HG02678 (cell line): ENCODE results near the gene ABCD2.
"Not testable (repeated sequence)": the region's sequence is repeated elsewhere in the genome, so short reads cannot be mapped to it uniquely, and the experiment has no call there.

Experiments used
- ATAC-seq: cut with Tn5 transposase; IDR thresholded peaks from one replicate; pipeline ENCODE4 v1.9.1; 2021; ENCODE audit warnings: mild to moderate bottlenecking, moderate library complexity; ENCODE audit not compliant: unreplicated experiment

Gene ABCD2

DNA sequence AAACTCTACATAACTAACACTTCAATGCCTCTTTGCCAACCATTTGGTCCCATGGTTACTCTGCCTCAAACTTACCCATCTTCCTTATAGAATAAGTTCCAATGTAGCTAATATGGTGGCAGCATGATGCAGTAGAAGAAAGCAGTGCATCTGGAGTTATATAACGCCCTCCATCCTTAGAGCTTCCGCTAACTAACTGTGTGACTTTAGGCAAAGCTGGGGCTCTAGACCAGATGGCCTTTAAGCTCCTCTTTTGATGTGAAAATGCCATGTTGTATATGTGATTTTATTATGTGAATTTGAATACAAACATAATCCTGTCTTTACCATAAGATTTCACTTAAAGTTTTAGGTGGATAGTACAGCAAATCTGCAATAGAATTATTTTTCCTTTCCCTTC lies 6.1 kb downstream of the ABCD2 start:
- ATAC-seq = no peak

DNA sequence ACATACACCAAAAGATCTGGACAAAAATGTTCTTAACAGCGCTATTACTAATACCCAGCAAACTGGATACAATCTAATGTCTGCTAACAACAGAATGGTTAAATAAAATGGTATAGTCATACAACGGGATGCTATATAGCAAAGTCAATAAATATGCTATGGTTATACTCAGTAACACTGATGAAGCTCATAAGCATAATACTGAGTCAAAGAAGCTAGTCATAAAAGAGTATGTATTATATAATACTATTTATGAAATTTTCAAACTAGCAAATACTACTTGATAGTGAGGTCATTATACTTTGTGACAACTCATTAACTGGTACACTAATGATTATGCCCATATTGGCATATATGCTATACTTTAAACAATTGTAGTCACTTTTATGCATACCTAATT lies 7.4 kb downstream of the ABCD2 start:
- ATAC-seq = no peak

DNA sequence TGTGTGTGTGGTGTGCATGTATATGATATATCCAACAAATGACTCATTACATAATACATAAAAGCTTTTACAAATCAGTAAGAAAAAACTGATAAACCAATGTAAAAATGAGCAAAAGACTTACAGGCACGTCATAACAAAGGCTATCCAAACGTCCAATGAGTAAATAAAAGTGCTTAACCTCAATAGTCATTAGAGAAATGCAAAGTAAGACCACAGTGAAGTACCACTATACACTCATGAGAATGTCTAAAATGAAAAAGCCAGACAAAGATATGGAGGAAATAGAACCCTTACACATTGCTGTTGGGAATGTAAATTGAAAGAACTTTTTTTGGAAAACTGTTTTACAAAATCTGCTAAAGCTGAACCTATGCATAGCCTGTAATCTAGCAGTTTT lies 7.8 kb downstream of the ABCD2 start:
- no peak for ATAC-seq

GRCh38 chr12:39610436-39611025 lies 9.1 kb downstream of the ABCD2 start:
- ATAC-seq = no peak

DNA sequence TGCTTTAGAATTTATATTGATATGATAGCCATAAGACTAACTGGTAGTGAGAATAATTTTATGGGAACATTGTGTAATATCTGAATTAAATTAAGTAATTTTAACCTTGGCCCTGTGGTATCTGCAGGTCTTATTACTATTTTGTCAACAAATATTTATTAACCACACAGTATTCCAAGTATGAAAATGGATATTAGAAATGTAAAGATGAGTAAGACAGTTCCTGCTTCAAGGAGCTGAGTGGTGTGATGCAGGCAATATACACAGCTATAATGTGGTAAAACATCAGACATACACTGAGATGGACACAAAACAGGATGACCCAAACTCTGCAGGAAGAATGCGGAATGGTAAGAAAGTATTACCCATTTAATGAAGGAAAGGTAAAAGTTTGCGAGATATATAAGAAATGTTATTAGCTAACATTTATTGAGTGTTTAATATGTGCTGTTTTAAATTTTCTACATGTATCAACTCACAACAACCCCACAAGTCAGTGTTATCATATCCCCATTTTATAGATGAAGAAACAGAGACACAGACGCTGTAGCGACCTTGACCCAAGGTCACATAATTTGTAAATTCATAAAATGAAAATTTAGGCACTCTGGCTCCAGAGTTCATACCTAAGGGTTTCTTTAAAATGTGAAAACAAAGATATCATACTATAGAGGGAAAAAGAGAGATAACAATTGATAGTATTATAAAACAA lies 12.7 kb downstream of the ABCD2 start:
- ATAC-seq = no peak

GRCh38 chr12:39605996-39606395 lies 13.6 kb downstream of the ABCD2 start:
- ATAC-seq = no peak

DNA sequence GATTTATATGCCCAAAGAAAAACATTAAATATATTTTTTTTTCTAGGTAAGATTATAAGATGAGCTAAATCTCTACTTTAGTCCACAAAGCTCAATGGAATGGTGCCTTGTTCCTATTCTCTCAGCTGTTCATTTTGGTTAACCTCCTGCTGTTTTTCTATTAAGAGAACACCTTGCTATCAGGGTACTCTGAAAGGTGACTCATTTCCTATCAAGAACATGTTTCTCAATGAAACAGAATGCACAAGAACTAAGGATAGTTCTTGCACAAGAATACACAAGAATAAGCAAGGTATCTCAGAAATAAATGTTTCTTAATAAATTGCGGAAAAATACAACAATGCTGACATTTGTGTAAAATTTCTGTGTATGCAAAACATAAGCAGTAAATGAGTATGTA lies 14.1 kb downstream of the ABCD2 start:
- ATAC-seq = no peak

GRCh38 chr12:39603065-39603464 lies 16.5 kb downstream of the ABCD2 start:
- ATAC-seq = no peak

- not testable (repeated sequence) for ATAC-seq
Measured at GRCh38 chr12:39601951-39602350, 17.7 kb downstream of the ABCD2 start.

DNA sequence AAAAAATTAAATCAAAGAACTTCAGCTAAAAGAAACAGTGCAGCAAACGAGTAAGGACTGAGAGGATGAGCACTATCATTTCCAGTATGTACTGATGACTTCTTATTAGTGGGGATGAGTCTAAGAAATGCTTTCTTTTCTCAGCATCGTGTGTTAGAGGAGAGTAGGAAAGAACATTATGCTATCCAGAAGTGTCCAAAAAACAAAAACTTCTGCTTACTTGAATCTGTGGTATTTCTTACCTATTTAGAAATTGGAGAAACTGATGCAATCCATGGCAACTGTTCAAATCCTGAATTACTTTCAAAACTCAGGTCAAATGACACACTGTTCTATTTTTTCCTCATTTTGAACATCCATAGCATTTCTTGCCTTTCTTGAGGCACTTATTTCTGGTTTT lies 23.7 kb downstream of the ABCD2 start:
- ATAC-seq = no peak

DNA sequence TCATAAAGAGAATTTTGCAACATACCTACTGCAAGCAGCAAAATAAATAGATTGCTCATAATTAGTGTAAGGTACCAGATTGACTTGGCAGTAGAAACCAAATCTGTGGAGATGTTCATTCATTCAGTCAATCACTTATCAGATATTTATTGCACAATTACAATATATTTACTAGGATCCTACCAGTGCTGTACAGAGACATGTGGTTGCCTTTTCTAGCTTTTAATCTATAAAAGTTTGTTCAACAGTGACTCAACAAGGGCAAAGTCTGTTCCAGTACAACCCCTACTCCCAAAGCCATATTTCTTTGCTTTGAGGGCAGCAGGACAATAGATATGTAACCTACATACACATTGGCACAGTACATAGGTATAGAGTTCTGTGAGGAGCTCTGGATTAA lies 27.3 kb downstream of the ABCD2 start:
- no peak for ATAC-seq

- ATAC-seq = no peak
Measured at GRCh38 chr12:39588348-39588747, 31.3 kb downstream of the ABCD2 start.

GRCh38 chr12:39587225-39587624 lies 32.4 kb downstream of the ABCD2 start:
- ATAC-seq = peak; percentile 83

DNA sequence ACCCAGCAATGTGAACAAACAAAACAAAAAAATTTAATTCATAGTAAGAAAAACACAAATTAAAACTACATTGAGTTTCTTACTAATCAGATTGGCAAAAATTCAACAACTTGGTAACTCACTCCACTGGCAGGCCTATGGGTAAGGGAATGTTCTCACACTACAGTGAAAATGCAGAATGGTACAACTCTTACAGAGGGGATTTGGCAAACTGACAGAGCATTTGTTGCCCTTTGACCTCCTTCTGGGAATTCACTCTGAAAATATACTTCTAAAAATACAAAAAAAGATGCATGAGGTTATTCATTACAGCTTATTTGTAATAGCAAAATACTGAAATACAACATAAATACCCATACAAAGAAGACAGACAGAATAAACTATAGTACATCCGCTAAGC lies 32.8 kb downstream of the ABCD2 start:
- ATAC-seq = no peak

DNA sequence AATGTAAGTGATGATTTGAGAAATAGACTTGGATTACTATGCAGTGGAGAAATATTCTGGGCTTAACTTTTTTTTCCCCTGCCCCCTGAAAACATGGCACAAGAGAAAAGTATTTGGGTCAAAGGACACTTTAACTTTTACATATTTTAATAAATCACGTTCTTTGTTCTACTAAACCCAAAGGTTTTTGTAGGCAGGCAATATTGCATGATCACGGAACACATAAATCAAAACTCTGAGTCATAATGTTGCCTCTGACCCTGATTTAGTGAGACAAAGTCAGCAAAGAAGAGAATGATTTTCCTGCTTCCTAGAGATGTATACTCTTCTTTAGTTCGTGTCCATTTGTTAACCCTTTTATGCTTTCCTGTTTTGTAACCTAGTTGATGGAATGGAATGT lies 38.0 kb downstream of the ABCD2 start:
- no peak for ATAC-seq

- no peak for ATAC-seq
Measured at GRCh38 chr12:39575498-39575875, 44.1 kb downstream of the ABCD2 start.

DNA sequence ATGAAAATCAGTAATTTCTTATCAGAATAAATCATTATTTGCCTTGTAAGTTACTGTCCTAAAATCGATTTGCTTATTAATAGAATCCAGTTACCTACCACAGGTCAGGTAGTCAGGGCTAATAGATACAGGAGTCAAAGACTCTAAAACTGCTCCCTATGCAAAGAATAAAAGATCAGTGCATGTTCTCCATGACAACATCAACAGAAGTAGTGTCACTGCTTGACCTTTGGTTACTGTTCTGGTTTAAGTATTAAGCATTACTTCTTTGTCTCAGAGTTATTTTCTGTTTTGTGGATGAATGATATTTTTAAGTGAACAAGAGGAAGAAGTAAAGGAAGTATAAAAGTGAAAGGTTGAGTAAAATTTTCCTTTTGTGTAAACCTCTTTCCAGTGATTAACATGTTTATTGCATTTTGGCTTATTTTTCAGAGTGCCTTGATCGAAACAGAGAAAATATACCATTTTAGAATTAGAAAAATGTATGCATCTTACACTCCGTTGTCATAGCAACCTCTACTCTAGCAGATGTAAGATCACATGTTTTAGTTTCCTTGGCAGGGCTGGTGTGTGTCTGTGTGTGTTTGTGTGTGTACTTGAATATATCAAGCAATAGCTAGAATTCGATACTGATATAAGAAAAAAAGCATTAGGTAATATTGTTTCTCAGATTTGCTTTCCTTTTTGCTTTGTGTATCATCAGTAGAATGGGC lies 44.7 kb downstream of the ABCD2 start:
- no peak for ATAC-seq

DNA sequence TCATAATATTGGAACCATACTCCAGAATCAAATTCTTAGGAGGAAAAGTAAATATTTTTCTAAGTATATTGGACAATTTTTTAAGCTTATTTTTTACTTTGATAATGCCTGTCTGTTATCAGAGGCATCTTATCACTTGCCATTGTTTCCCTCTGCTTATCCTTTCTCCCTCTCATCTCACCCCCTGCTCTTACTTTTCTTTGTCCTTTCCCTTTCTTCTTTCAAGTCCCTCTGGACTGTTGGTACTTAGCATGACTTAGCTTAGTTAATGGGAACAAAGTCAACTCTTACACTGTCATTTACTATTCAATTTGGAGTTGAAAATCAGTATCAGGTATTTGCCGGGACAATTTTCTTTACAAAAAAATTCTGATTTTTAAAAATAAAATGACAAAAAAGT lies 45.2 kb downstream of the ABCD2 start:
- no peak for ATAC-seq

GRCh38 chr12:39573971-39574370 lies 45.6 kb downstream of the ABCD2 start:
- no peak for ATAC-seq

- no peak for ATAC-seq
Measured at GRCh38 chr12:39572551-39572950, 47.1 kb downstream of the ABCD2 start.

- ATAC-seq = no peak
Measured at GRCh38 chr12:39571351-39571750, 48.3 kb downstream of the ABCD2 start.

GRCh38 chr12:39553476-39553875 lies 66.1 kb downstream of the ABCD2 start:
- ATAC-seq = no peak
